Measurements from ENCODE around the gene C2orf68. TPM values are rescaled to one million over a fixed set of nuclear protein-coding genes. Genes with fewer than 3 reads are reported as not detected.
A peak's percentile ranks its signal among the peaks of the same experiment; 100 is the strongest.

C2orf68 gene
- total RNA-seq, 2 experiments from 2014 or later, result 31.0 to 31.2 TPM

- Histone ChIP-seq H3K4me3 (ENCODE audit: low read length) (no peak overlapping the region), H3K27ac (ENCODE audit: low read depth in 1 of 2, low read length in 2 of 2) (no peak overlapping the region), H3K36me3 (ENCODE audit: insufficient read depth, low read length) (peaks cover 12% of the 10 kb centered on the region), H3K27me3 (ENCODE audit: control insufficient read depth in 1 of 2, insufficient read depth in 2 of 2, low read length in 2 of 2) (no peaks in the 10 kb centered on the region), H3K4me1 (ENCODE audit: insufficient read depth, low read length) (peaks cover 38% of the 10 kb centered on the region), H3K9me3 (ENCODE audit: control insufficient read depth in 1 of 2, insufficient read depth in 1 of 2, low read length in 2 of 2) (no peaks in the 10 kb centered on the region)
- Mint-ChIP-seq H3K9me3 (no peaks in the 10 kb centered on the region), H3K27me3 (no peaks in the 10 kb centered on the region), H3K4me3 (no peak overlapping the region), H3K27ac (no peak overlapping the region), H3K4me1 (ENCODE audit: low read depth) (peaks cover 30% of the 10 kb centered on the region), H3K36me3 (ENCODE audit: low read depth) (peaks cover 29% of the 10 kb centered on the region)
- no peak for TF ChIP-seq CTCF (IDR thresholded peaks at IDR 0.05)
- intact Hi-C loops (cut with DNase I, micrococcal nuclease), result no loop called here
- ATAC-seq (ENCODE audit: poor library complexity), result no peak
- no peak for DNase-seq
- CTCF ChIA-PET, result interaction anchor here (0.6 kb wide), 1 partner anchor 53 kb away, joined by 3 read pairs; no protein-coding TSS in a partner anchor
- POLR2A ChIA-PET, result no interaction called here
Measured at GRCh38 chr2:85575739-85576138, 36.1 kb downstream of the C2orf68 start.

- H3K4me3 ChIP-seq (ENCODE audit: low read length), result no peak overlapping the region
- Mint-ChIP-seq H3K36me3 (ENCODE audit: low read depth) (peaks cover 6% of the 10 kb centered on the region), H3K27me3 (no peaks in the 10 kb centered on the region), H3K4me1 (ENCODE audit: low read depth) (peaks cover 6% of the 10 kb centered on the region), H3K9me3 (no peaks in the 10 kb centered on the region), H3K4me3 (no peak overlapping the region), H3K27ac (no peak overlapping the region)
- no peak for DNase-seq
- intact Hi-C loops (cut with DNase I, micrococcal nuclease), result no loop called here
- ATAC-seq (ENCODE audit: poor library complexity), result no peak
- no peaks in the 10 kb centered on the region for H3K27me3 ChIP-seq (ENCODE audit: control insufficient read depth in 1 of 2, insufficient read depth in 2 of 2, low read length in 2 of 2)
- TF ChIP-seq CTCF (IDR thresholded peaks at IDR 0.05), result no peak
- peaks cover 8% of the 10 kb centered on the region for H3K4me1 ChIP-seq (ENCODE audit: insufficient read depth, low read length)
- CTCF ChIA-PET, result interaction anchor here (1.4 kb wide), 1 partner anchor 9 kb away, joined by 4 read pairs; no protein-coding TSS in a partner anchor
- no peaks in the 10 kb centered on the region for H3K9me3 ChIP-seq (ENCODE audit: control insufficient read depth in 1 of 2, insufficient read depth in 1 of 2, low read length in 2 of 2)
- H3K27ac ChIP-seq (ENCODE audit: low read depth in 1 of 2, low read length in 2 of 2), result no peak overlapping the region
- POLR2A ChIA-PET, result interaction anchor here (1.3 kb wide), 1 partner anchor 29 kb away, joined by 3 read pairs; the partner anchor contains the start of gene RNF181
- H3K36me3 ChIP-seq (ENCODE audit: insufficient read depth, low read length), result no peaks in the 10 kb centered on the region
Measured at GRCh38 chr2:85566265-85566664, 45.6 kb downstream of the C2orf68 start.

GRCh38 chr2:85564144-85564563 is 47.7 kb downstream of the C2orf68 start:
- peak overlapping the region; percentile 28 for H3K27ac Mint-ChIP-seq
- ATAC-seq (ENCODE audit: poor library complexity) (no peak), DNase-seq (peak in 2 of 14 experiments; percentile 46 to 49)
- peak overlapping the region; percentile 76 for H3K4me3 Mint-ChIP-seq
- TF ChIP-seq CTCF (IDR thresholded peaks at IDR 0.05), result no peak
- CTCF ChIA-PET, result no interaction called here
- no peaks in the 10 kb centered on the region for H3K27me3 Mint-ChIP-seq
- H3K9me3 Mint-ChIP-seq, result no peaks in the 10 kb centered on the region
- no peaks in the 10 kb centered on the region for H3K9me3 ChIP-seq (ENCODE audit: control insufficient read depth in 1 of 2, insufficient read depth in 1 of 2, low read length in 2 of 2)
- no peaks in the 10 kb centered on the region for H3K27me3 ChIP-seq (ENCODE audit: control insufficient read depth in 1 of 2, insufficient read depth in 2 of 2, low read length in 2 of 2)
- peaks cover 22% of the 10 kb centered on the region for H3K4me1 Mint-ChIP-seq (ENCODE audit: low read depth)
- no peak overlapping the region for H3K4me3 ChIP-seq (ENCODE audit: low read length)
- no peak overlapping the region for H3K27ac ChIP-seq (ENCODE audit: low read depth in 1 of 2, low read length in 2 of 2)
- intact Hi-C loops (cut with DNase I, micrococcal nuclease), result loop anchor here in 1 of 2 experiments (5.0 kb wide), 1 partner anchor 38 kb away; the partner anchor contains the start of gene TMEM150A
- peaks cover 14% of the 10 kb centered on the region for H3K36me3 Mint-ChIP-seq (ENCODE audit: low read depth)
- POLR2A ChIA-PET, result interaction anchor here (0.6 kb wide), 1 partner anchor 126 kb away, joined by 3 read pairs; no protein-coding TSS in a partner anchor
- H3K36me3 ChIP-seq (ENCODE audit: insufficient read depth, low read length), result no peaks in the 10 kb centered on the region
- H3K4me1 ChIP-seq (ENCODE audit: insufficient read depth, low read length), result peaks cover 20% of the 10 kb centered on the region

All from CD4-positive, alpha-beta T cell (primary cell).